T-cell (primary cell): ENCODE data around the gene ALDOA. TPM values are rescaled to one million over a fixed set of nuclear protein-coding genes. Genes with fewer than 3 reads are reported as not detected.

Experiments used
- ATAC-seq, 4 experiments: fragments of 200-7000 bp in 3 of 4; fragments of 150-1000 bp in 1 of 4; cut with Tn5 transposase; replicated peaks in 1 of 4; 1 replicate in 3 of 4; 2 replicates in 1 of 4; pipeline ENCODE4 v1.10.0; 2021; ENCODE audit warnings: moderate library complexity in 3 of 4, mild to moderate bottlenecking in 2 of 4, moderate number of reproducible peaks in 1 of 4
- CTCF ChIA-PET, 2 donors: fragments of 300-600 bp; sonication (Branson Sonifier 250); formaldehyde crosslinking; loops; one replicate each; lab custom pipeline; 2022; ENCODE audit warnings: antibody characterized with exemption in 2 of 2; lab: Charles Lee
- POLR2A ChIA-PET, 2 donors: fragments of 300-600 bp; sonication (Branson Sonifier 250); formaldehyde crosslinking; loops; one replicate each; lab custom pipeline; 2022; ENCODE audit warnings: antibody characterized with exemption in 2 of 2; lab: Charles Lee
- DNase-seq, 35 experiments: peaks; one replicate each; pipeline versions ENCODE4 v3.0.0 to v3.0.0-alpha.2; 2013 to 2023
- H3K27ac ChIP-seq: one replicate; pipeline ENCODE4 v1.5.1; 2013; ENCODE audit warnings: low read length
- H3K27me3 ChIP-seq, 2 experiments: replicated peaks in 1 of 2; 1 replicate in 1 of 2; 2 replicates in 1 of 2; pipeline versions ENCODE4 v1.6.1 to v1.7.0; 2013; ENCODE audit warnings: low read length in 1 of 2, mixed read lengths in 1 of 2; ENCODE audit not compliant: control insufficient read depth in 2 of 2, insufficient read depth in 2 of 2; ENCODE audit errors: extremely low read depth in 1 of 2
- H3K36me3 ChIP-seq, 2 donors: 1 replicate in 1 of 2; 2 replicates in 1 of 2; pipeline versions ENCODE4 v1.6.1 to v1.7.0; 2013; ENCODE audit warnings: low read length in 1 of 2; ENCODE audit not compliant: control insufficient read depth in 2 of 2, insufficient read depth in 1 of 2; ENCODE audit errors: extremely low read depth in 1 of 2
- H3K4me1 ChIP-seq, 2 experiments: 1 replicate in 1 of 2; 2 replicates in 1 of 2; pipeline versions ENCODE4 v1.6.1 to v1.7.0; 2013; ENCODE audit warnings: low read length in 2 of 2, mixed read lengths in 1 of 2; ENCODE audit not compliant: insufficient read depth in 2 of 2, control insufficient read depth in 1 of 2; ENCODE audit errors: extremely low read depth in 1 of 2
- H3K4me3 ChIP-seq, 2 donors: 1 replicate in 1 of 2; 2 replicates in 1 of 2; pipeline versions ENCODE4 v1.5.1 to v1.7.0; 2013; ENCODE audit warnings: mild to moderate bottlenecking in 2 of 2, low read length in 1 of 2, moderate library complexity in 1 of 2; ENCODE audit not compliant: control insufficient read depth in 1 of 2; ENCODE audit errors: extremely low read depth in 1 of 2
- H3K9me3 ChIP-seq: 2 replicates; pipeline ENCODE4 v1.7.0; 2013
- H3K27ac Mint-ChIP-seq, 2 donors: one replicate each; pipeline ENCODE4 v1.8.0; 2020 to 2021; ENCODE audit warnings: mild to moderate bottlenecking in 2 of 2, mixed read lengths in 2 of 2
- H3K27me3 Mint-ChIP-seq, 2 donors: one replicate each; pipeline ENCODE4 v1.8.0; 2021 to 2022; ENCODE audit warnings: mixed read lengths in 2 of 2
- H3K36me3 Mint-ChIP-seq: one replicate; pipeline ENCODE4 v1.8.0; 2021; ENCODE audit warnings: mixed read lengths
- H3K4me1 Mint-ChIP-seq, 3 donors: one replicate each; pipeline ENCODE4 v1.8.0; 2020 to 2022; ENCODE audit warnings: mixed read lengths in 3 of 3, mild to moderate bottlenecking in 1 of 3
- H3K4me3 Mint-ChIP-seq, 3 donors: one replicate each; pipeline ENCODE4 v1.8.0; 2020 to 2022; ENCODE audit warnings: mild to moderate bottlenecking in 3 of 3, mixed read lengths in 3 of 3, moderate library complexity in 3 of 3
- H3K9me3 Mint-ChIP-seq, 3 donors: one replicate each; pipeline ENCODE4 v1.8.0; 2020 to 2022; ENCODE audit warnings: mixed read lengths in 3 of 3
- WGBS: methylation state at CpG from one replicate; pipeline ENCODE4 v1.1.5; 2013; ENCODE audit warnings: missing lambda C conversion rate; ENCODE audit not compliant: insufficient coverage; 5-methylcytosine and 5-hydroxymethylcytosine counted together
- total RNA-seq, 35 experiments: library from RNA in 6 of 35; stranded (reverse) in 6 of 35; fragments of 120-200 nt in 1 of 35; gene quantifications; one replicate each; pipeline versions ENCODE4 v1.2.1 to v1.2.4 and lab custom pipeline; 2013 to 2026

The ALDOA gene
- total RNA-seq, 5 donors from 2014 or later (not counting 1 experiment from before 2014, with no cell fraction given), result 367 to 715 (median 567) TPM

DNA sequence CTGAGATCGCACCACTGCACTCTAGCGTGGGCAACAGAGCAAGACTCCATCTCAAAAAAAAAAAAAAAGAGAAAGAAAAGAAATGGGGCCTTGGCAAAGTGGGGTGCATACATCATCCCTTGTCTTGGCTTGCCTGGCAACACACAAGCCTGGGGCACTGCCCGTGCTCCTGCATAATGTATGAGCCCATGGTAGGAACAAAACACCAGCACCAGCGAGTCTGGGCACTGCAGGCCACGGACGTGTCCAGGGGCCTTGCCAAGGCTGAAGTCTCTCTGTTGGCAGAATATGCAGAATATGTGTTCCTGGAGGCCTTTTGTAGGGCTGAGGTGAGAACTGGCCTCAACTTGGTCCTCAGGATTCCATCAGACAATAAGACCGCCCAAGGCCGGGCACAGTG is 15.7 kb upstream of the ALDOA start:
- Mint-ChIP-seq H3K36me3 (no peaks in the 10 kb centered on the region), H3K4me1 (peaks cover 17 to 19% (median 18%) of the 10 kb centered on the region in 3 donors), H3K27me3 (no peaks in the 10 kb centered on the region), H3K27ac (no peak overlapping the region), H3K4me3 (no peak overlapping the region), H3K9me3 (no peaks in the 10 kb centered on the region)
- POLR2A ChIA-PET, result no interaction called here
- no peaks in the 10 kb centered on the region for H3K9me3 ChIP-seq
- H3K4me1 ChIP-seq, result peaks cover 10 to 22% of the 10 kb centered on the region in 2 experiments
- H3K4me3 ChIP-seq, result no peak overlapping the region
- H3K36me3 ChIP-seq, result no peaks in the 10 kb centered on the region
- H3K27ac ChIP-seq, result no peak overlapping the region
- ATAC-seq (no peak), DNase-seq (no peak)
- peaks cover 0 to 17% of the 10 kb centered on the region in 2 experiments for H3K27me3 ChIP-seq
- 99% methylated on average over 6 of the region's 8 CpGs for WGBS
- CTCF ChIA-PET, result no interaction called here

DNA sequence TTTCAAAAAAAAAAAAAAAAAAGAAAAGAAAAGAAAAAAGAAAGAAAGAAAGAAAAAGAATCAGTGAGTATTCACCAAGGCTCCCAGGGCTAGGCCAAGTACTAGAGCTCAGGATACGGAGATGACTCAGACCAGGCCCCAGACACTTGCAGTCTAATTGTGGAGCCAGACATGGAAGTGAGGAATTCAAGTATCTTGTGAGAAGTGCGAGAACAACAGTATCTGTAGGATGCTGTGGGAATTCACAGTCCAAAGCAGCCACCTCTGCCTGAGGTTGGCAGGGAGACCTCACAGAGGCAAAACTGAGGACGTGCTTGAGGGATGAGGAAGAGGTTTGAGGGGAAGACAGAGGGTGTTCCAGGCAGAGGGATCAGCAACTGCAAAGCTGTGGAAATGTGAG is 14.0 kb upstream of the ALDOA start:
- H3K4me1 Mint-ChIP-seq, result peaks cover 18 to 28% (median 23%) of the 10 kb centered on the region in 3 donors
- H3K4me3 Mint-ChIP-seq, result peak overlapping the region; percentile 53 to 82 (median 67)
- no peaks in the 10 kb centered on the region for H3K36me3 ChIP-seq
- no peaks in the 10 kb centered on the region for H3K9me3 Mint-ChIP-seq
- H3K27ac Mint-ChIP-seq, result no peak overlapping the region
- ATAC-seq, result no peak
- no peak for DNase-seq
- WGBS, result 100% methylated on average over 3 of the region's 3 CpGs
- H3K27ac ChIP-seq, result no peak overlapping the region
- H3K27me3 Mint-ChIP-seq, result no peaks in the 10 kb centered on the region
- H3K27me3 ChIP-seq, result peaks cover 0 to 9% of the 10 kb centered on the region in 2 experiments
- ChIA-PET POLR2A (interaction anchor here in 1 of 2 donors (1.0 kb wide), 1 partner anchor 78 kb away, joined by 4 read pairs; the partner anchor contains the start of gene TAOK2), CTCF (interaction anchor here in 1 of 2 donors (0.7 kb wide), 1 partner anchor 1022 kb away, joined by 4 read pairs; no protein-coding TSS in a partner anchor)
- H3K9me3 ChIP-seq, result no peaks in the 10 kb centered on the region
- peaks cover 12 to 30% of the 10 kb centered on the region in 2 experiments for H3K4me1 ChIP-seq
- no peak overlapping the region for H3K4me3 ChIP-seq
- H3K36me3 Mint-ChIP-seq, result no peaks in the 10 kb centered on the region

DNA sequence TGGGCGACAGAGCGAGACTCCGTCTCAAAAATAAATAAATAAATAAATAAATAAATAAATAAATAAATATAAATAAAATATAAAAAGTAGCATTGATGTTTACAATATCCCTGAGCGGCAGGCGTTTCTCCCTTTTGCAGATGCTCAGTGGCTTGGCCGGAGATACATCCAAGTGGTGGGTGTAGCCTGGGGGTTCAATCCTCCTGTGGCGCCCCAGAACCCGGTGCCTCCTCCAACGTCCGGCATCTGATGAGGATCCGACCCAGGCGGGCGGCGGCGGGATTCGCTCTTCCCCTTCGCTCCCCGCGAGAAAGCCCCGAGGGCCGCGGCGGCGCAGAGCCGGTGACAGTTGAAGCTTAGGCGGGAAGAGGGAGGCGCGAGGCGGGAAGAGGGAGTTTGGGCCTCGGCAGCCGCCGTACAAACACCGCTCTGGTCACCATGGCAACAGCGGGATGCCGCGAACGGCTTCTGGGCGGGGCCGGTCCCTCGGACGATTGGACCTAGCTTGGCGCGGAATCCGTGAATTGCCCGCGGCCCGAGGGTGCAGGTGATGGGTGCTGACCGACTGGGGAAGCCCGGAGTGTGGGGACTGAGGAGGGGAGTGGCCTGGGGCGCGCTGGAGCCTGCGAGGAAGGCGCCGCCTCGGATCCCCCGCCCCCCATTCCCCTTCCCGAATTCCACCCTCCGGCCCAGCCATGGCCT is 12.7 kb upstream of the ALDOA start:
- WGBS, result under 1% methylated on average over 38 of the region's 58 CpGs
- ATAC-seq (peak; percentile 76 to 81 (median 77)), DNase-seq (peak; percentile 53 to 92 (median 77))
- H3K9me3 Mint-ChIP-seq, result no peaks in the 10 kb centered on the region
- CTCF ChIA-PET, result interaction anchor here in 1 of 2 donors (0.5 kb wide), 1 partner anchor 15 kb away, joined by 4 read pairs; no protein-coding TSS in a partner anchor
- Histone ChIP-seq H3K27me3 (peaks cover 0 to 8% of the 10 kb centered on the region in 2 experiments), H3K4me1 (peaks cover 12 to 30% of the 10 kb centered on the region in 2 experiments), H3K4me3 (peak overlapping the region; percentile 65 to 69), H3K27ac (no peak overlapping the region), H3K36me3 (no peaks in the 10 kb centered on the region), H3K9me3 (no peaks in the 10 kb centered on the region)
- no peaks in the 10 kb centered on the region for H3K36me3 Mint-ChIP-seq
- POLR2A ChIA-PET, result interaction anchor here in 1 of 2 donors (0.6 kb wide), 1 partner anchor 37 kb away, joined by 8 read pairs; no protein-coding TSS in a partner anchor
- peak overlapping the region; percentile 82 to 86 (median 82) for H3K4me3 Mint-ChIP-seq
- H3K27ac Mint-ChIP-seq, result peak overlapping the region; percentile 55 to 63
- H3K4me1 Mint-ChIP-seq, result peaks cover 18 to 28% (median 23%) of the 10 kb centered on the region in 3 donors
- H3K27me3 Mint-ChIP-seq, result no peaks in the 10 kb centered on the region

DNA sequence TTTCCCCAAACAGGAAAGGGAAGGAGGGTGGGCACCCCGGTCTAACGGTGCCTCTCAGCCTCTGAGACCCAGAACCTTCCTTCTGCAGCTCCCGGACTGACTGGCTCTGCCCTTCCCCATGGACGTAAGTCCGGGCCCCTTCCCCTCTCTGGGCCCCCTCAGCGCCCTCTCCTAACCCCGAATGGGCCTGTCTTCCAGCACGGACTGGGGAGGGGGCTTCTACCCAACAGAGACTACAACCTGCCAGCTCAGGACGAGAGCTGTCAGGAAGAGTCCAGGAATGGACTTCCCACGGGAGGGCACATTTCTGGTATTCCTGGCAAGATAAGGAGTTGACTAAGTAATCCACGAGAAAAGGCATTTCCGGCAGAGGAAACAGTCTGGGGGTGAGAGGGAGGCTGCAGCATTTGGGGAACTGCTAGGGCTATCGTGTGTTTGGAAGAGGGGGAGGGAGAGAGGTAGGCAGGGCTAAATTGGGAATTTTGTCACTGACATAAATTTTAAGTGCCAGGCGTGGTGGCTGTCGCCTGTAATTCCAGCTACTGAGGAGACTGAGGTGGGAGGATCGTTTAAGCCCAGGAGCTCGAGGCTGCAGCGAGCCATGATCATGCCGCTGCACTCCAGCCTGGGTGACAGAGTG is 12.1 kb upstream of the ALDOA start:
- peaks cover 0 to 8% of the 10 kb centered on the region in 2 experiments for H3K27me3 ChIP-seq
- Mint-ChIP-seq H3K36me3 (no peaks in the 10 kb centered on the region), H3K27ac (peak overlapping the region in 1 of 2 donors; percentile 52), H3K9me3 (no peaks in the 10 kb centered on the region), H3K27me3 (no peaks in the 10 kb centered on the region), H3K4me1 (peaks cover 18 to 28% (median 23%) of the 10 kb centered on the region in 3 donors), H3K4me3 (peak overlapping the region; percentile 70 to 82 (median 82))
- no peaks in the 10 kb centered on the region for H3K36me3 ChIP-seq
- peak overlapping the region; percentile 65 to 69 for H3K4me3 ChIP-seq
- peak; percentile 13 to 17 (median 14) for ATAC-seq
- no peaks in the 10 kb centered on the region for H3K9me3 ChIP-seq
- DNase-seq, result no peak
- H3K27ac ChIP-seq, result no peak overlapping the region
- WGBS, result 17% methylated on average over 19 of the region's 19 CpGs
- peaks cover 12 to 30% of the 10 kb centered on the region in 2 experiments for H3K4me1 ChIP-seq
- POLR2A ChIA-PET, result interaction anchor here in 1 of 2 donors (0.6 kb wide), 1 partner anchor 37 kb away, joined by 8 read pairs; no protein-coding TSS in a partner anchor
- CTCF ChIA-PET, result interaction anchor here in 1 of 2 donors (0.5 kb wide), 1 partner anchor 14 kb away, joined by 4 read pairs; no protein-coding TSS in a partner anchor

DNA sequence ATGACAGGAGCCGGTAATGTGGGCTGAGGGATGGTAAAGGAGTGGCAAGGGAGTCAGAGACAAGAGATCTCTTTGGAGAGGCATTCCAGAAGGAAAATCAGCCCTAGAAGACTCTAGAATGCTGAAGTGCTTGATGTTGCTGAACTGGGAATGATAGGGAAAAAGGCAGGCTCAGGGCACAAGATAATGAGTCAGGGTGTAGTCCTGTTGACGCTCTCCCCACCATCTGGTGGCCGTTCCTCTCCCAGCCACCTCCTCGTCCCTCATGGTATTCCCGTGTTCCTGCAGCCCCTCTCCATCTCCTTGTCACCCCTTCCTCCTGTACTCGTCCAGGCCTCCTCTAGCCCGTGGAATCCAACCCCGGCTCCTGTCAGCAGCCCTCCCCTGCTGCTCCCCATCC is 11.1 kb upstream of the ALDOA start:
- 86% methylated on average over 6 of the region's 8 CpGs for WGBS

More for the DNA sequence above, 11.1 kb upstream of the ALDOA start:
- no peaks in the 10 kb centered on the region for H3K36me3 Mint-ChIP-seq
- H3K9me3 Mint-ChIP-seq, result no peaks in the 10 kb centered on the region
- Histone ChIP-seq H3K27ac (no peak overlapping the region), H3K36me3 (no peaks in the 10 kb centered on the region), H3K27me3 (peaks cover 0 to 8% of the 10 kb centered on the region in 2 experiments), H3K4me1 (peaks cover 12 to 30% of the 10 kb centered on the region in 2 experiments), H3K4me3 (no peak overlapping the region), H3K9me3 (no peaks in the 10 kb centered on the region)
- POLR2A ChIA-PET, result no interaction called here
- H3K4me3 Mint-ChIP-seq, result peak overlapping the region; percentile 50 to 82 (median 73)
- H3K27me3 Mint-ChIP-seq, result no peaks in the 10 kb centered on the region
- CTCF ChIA-PET, result interaction anchor here in 1 of 2 donors (0.9 to 1.4 kb wide), 2 partner anchors 11 to 23 kb away, joined by 3 to 4 read pairs; partner anchors contain the start of genes ALDOA and TLCD3B
- DNase-seq (no peak), ATAC-seq (no peak)
- peaks cover 18 to 28% (median 23%) of the 10 kb centered on the region in 3 donors for H3K4me1 Mint-ChIP-seq
- H3K27ac Mint-ChIP-seq, result peak overlapping the region in 1 of 2 donors; percentile 72
